Naive thymus-derived CD8-positive, alpha-beta T cell (primary cell): ENCODE results near the gene SOCS4. TPM values are rescaled to one million over a fixed set of nuclear protein-coding genes. Genes with fewer than 3 reads are reported as not detected.
A peak's percentile ranks its signal among the peaks of the same experiment; 100 is the strongest.
"Not testable (repeated sequence)": the region's sequence is repeated elsewhere in the genome, so short reads cannot be mapped to it uniquely, and the experiment has no call there.

Experiments
- ATAC-seq, 2 donors: fragments of 150-1000 bp; cut with Tn5 transposase in 1 of 2; sonication (Bioruptor Pico), chemical (Tn5 transposase) in 1 of 2; 1 replicate in 1 of 2; 2 replicates in 1 of 2; pipeline ENCODE4 v1.10.0; 2021; ENCODE audit warnings: mild to moderate bottlenecking in 2 of 2, moderate library complexity in 2 of 2
- POLR2A ChIA-PET: fragments of 350-600 bp; sonication (Branson Sonifier 250); formaldehyde crosslinking; loops from one replicate; lab custom pipeline; 2021; ENCODE audit warnings: antibody characterized with exemption; lab: Charles Lee
- DNase-seq, 10 donors: peaks; one replicate each; pipeline versions ENCODE4 v3.0.0 to v3.0.0-alpha.2; 2020 to 2022
- H3K27ac Mint-ChIP-seq, 10 donors: one replicate each; pipeline ENCODE4 v1.8.0; 2020 to 2022; ENCODE audit warnings: mild to moderate bottlenecking in 10 of 10, mixed read lengths in 10 of 10, moderate library complexity in 4 of 10, inconsistent platforms in 1 of 10
- H3K27me3 Mint-ChIP-seq, 5 donors: one replicate each; pipeline ENCODE4 v1.8.0; 2021 to 2022; ENCODE audit warnings: mixed read lengths in 5 of 5
- H3K36me3 Mint-ChIP-seq, 3 donors: one replicate each; pipeline ENCODE4 v1.8.0; 2020 to 2022; ENCODE audit warnings: mixed read lengths in 3 of 3, mild to moderate bottlenecking in 2 of 3, inconsistent platforms in 1 of 3
- H3K4me1 Mint-ChIP-seq, 4 donors: one replicate each; pipeline ENCODE4 v1.8.0; 2021 to 2022; ENCODE audit warnings: mixed read lengths in 4 of 4
- H3K4me3 Mint-ChIP-seq, 10 donors: one replicate each; pipeline ENCODE4 v1.8.0; 2020 to 2022; ENCODE audit warnings: mild to moderate bottlenecking in 10 of 10, mixed read lengths in 10 of 10, moderate library complexity in 6 of 10, inconsistent platforms in 1 of 10
- H3K9me3 Mint-ChIP-seq, 9 donors: one replicate each; pipeline ENCODE4 v1.8.0; 2020 to 2022; ENCODE audit warnings: mixed read lengths in 9 of 9, mild to moderate bottlenecking in 3 of 9, inconsistent platforms in 1 of 9, moderate library complexity in 1 of 9
- polyA plus RNA-seq, 3 donors: library from polyadenylated mRNA; unstranded; fragments of 300-500 nt; fragmentation: Illumina TruSeq; gene quantifications; one replicate each; pipeline ENCODE4 v1.2.3, GENCODE V29; 2021
- total RNA-seq, 8 experiments: library from RNA in 2 of 8; stranded (reverse) in 2 of 8; gene quantifications; one replicate each; pipeline ENCODE4 v1.2.3 and lab custom pipeline; 2021 to 2026

The SOCS4 gene, protein sequence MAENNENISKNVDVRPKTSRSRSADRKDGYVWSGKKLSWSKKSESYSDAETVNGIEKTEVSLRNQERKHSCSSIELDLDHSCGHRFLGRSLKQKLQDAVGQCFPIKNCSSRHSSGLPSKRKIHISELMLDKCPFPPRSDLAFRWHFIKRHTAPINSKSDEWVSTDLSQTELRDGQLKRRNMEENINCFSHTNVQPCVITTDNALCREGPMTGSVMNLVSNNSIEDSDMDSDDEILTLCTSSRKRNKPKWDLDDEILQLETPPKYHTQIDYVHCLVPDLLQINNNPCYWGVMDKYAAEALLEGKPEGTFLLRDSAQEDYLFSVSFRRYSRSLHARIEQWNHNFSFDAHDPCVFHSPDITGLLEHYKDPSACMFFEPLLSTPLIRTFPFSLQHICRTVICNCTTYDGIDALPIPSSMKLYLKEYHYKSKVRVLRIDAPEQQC
- total RNA-seq (10 to 100 TPM; 20.2 to 22.5 TPM), polyA plus RNA-seq (1 to 10 TPM; 1.5 to 2.9 (median 1.9) TPM), total RNA-seq (lab: John Stamatoyannopoulos, UW) (37.5 to 73.7 (median 62.1) reads per million in 6 experiments)

DNA sequence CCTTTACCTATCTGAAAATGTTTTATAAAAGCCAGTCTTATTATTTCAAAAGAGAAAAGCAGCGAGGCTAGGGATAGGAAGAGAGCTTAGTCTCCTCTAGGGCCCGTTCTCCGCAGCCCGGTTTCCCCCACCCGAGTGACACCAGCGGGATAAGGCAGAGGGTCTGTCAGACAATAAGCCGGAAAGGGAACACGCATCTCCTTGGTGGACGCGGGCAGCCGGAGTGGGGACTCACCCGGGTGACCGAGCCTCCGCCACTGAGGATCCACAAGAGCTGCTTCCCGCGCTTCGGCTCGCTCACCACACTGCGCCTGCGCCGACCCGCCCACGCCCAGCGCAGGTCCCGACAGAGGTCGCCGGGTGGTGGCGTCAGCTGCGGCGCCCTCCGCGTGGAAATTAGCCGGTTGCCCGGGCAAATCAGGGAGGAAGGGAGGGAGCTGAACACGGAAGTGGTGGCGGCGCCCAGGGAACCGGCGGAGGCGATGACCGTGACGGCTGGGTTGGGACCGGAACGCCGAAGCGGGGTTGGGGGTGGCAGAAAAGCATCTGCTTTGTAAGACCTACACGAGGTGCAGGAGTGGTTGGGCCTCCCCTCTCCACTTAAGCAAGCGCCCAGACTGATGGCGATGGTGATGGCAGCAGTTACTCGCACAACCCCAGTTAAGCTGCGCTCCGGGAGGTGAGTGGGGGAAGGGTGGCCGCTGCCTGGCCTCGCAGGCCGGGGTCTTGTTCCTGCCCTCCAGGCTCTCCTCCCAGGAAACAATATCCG lies at the start of gene SOCS4, which contains the start of gene WDHD1:
Gene SOCS4 (plus strand): TSS at position 444 of the 769 bp plus-strand sequence. CDS start 15,806 bp downstream, outside the sequence.
Gene WDHD1 (minus strand): TSS at position 307 of the 769 bp plus-strand sequence. CDS start 312 bp downstream, outside the sequence.
- DNase-seq (peak; percentile 91 to 98 (median 96)), ATAC-seq (peak; percentile 85 to 89)
- POLR2A ChIA-PET = interaction anchor here (0.6 to 2.3 kb wide), 9 partner anchors 12 to 150 kb away, joined by 3 to 21 read pairs (median 3); partner anchors contain the start of gene MAPK1IP1L
- Mint-ChIP-seq H3K27ac (peak within 1 kb of the TSS; percentile 61 to 97 (median 94)), H3K4me1 (peaks cover 26 to 51% (median 42%) of the 10 kb centered on the region in 4 donors), H3K4me3 (peak within 1 kb of the TSS; percentile 87 to 95 (median 94)), H3K27me3 (no peaks in the 10 kb centered on the region), H3K9me3 (no peaks in the 10 kb centered on the region), H3K36me3 (peaks cover 0 to 5% (median 0%) of the 10 kb centered on the region in 3 donors)

DNA sequence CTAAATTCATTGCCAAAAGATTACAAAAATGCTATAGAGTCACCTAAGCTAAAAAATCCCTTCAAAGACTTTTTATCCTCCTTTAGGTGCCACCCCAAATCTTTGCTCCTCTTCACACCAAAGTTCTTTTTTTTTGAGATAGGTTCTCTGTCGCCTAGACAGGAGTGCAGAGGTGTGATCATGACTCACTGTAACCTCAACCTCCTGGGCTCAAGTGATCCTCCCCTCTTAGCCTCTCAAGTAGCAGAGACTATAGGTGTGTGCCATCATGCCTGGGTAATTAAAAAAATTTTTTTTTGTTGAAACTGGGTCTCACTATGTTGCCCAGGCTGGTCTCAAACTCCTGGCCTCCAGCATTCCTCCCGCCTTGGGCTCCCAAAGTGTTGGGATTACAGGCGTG lies 48.0 kb upstream of the SOCS4 start:
- Mint-ChIP-seq H3K36me3 (peaks cover 0 to 15% (median 13%) of the 10 kb centered on the region in 3 donors), H3K27ac (no peak overlapping the region), H3K27me3 (no peaks in the 10 kb centered on the region), H3K4me3 (no peak overlapping the region), H3K9me3 (no peaks in the 10 kb centered on the region), H3K4me1 (peaks cover 0 to 2% (median 0%) of the 10 kb centered on the region in 4 donors)
- DNase-seq = no peak
- no peak for ATAC-seq
- POLR2A ChIA-PET = no interaction called here

DNA sequence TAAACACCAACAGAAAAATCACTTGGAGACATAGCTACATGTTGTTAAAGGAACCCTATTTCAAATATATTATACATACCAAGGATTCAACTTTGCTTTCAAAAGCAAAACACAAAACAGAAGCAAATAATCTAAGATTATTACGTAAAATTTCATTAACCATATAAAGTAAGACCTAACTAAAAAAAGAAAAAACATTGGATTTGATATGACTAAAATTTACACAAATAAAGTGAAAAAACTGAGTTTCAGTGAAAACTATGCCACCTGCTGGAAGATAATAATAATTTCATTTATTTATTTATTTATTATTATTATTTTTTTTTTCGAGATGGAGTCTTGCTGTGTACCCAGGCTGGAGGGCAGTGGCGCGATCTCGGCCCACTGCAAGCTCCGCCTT lies 45.3 kb upstream of the SOCS4 start:
- H3K36me3 Mint-ChIP-seq = peaks cover 0 to 25% (median 19%) of the 10 kb centered on the region in 3 donors
- peaks cover 0 to 2% (median 0%) of the 10 kb centered on the region in 4 donors for H3K4me1 Mint-ChIP-seq
- DNase-seq (no peak), ATAC-seq (no peak)
- H3K27ac Mint-ChIP-seq = no peak overlapping the region
- no peaks in the 10 kb centered on the region for H3K27me3 Mint-ChIP-seq
- POLR2A ChIA-PET = interaction anchor here (0.5 kb wide), 1 partner anchor 474 kb away, joined by 7 read pairs; no protein-coding TSS in a partner anchor
- no peak overlapping the region for H3K4me3 Mint-ChIP-seq
- no peaks in the 10 kb centered on the region for H3K9me3 Mint-ChIP-seq

DNA sequence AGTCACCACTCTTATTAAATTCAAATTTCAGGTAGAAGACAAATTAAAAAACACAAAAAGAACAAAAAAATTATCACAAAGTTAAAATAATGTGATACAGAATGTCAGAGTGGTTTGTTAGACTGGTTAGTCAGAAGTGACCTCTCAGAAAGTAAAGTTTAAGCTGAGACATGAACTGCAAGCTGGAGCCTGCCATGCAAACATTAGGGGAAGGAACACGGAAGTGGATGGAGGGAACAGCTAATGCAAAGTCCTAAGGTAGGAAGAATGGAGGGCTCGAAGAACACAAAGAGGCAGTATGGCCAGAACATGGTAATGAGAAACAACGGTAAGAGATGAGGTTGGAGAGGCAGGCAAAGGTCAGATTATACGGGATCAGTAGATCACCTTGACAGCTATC lies 41.9 kb upstream of the SOCS4 start:
- POLR2A ChIA-PET = no interaction called here
- H3K27me3 Mint-ChIP-seq = no peaks in the 10 kb centered on the region
- ATAC-seq (no peak), DNase-seq (no peak)
- peaks cover 0 to 2% (median 0%) of the 10 kb centered on the region in 4 donors for H3K4me1 Mint-ChIP-seq
- H3K36me3 Mint-ChIP-seq = peaks cover 0 to 26% (median 24%) of the 10 kb centered on the region in 3 donors
- H3K27ac Mint-ChIP-seq = peak overlapping the region in 1 of 10 donors; percentile 11
- H3K4me3 Mint-ChIP-seq = no peak overlapping the region
- H3K9me3 Mint-ChIP-seq = no peaks in the 10 kb centered on the region

DNA sequence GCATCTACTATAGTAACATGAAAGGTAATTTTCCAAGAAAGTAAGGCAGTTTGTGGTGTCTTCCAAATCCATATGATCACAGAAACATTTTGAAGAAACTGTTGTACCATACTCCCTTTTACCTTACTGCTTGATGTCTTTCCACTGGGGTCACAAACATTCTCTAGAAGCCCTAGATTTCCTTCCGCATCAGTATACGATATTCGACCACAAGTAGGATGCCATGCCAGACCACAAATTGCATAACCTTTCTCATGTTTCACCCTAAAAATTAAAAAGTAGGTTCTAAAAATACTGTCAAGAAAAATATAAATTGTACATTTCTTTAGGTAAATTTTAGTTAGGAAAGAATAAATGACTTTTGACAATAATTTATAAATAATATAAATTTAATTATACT lies 26.7 kb upstream of the SOCS4 start:
- POLR2A ChIA-PET = no interaction called here
- Mint-ChIP-seq H3K27ac (no peak overlapping the region), H3K36me3 (peaks cover 0 to 24% (median 11%) of the 10 kb centered on the region in 3 donors), H3K4me1 (peaks cover 0 to 6% (median 0%) of the 10 kb centered on the region in 4 donors), H3K4me3 (no peak overlapping the region), H3K27me3 (no peaks in the 10 kb centered on the region), H3K9me3 (no peaks in the 10 kb centered on the region)
- ATAC-seq (no peak), DNase-seq (no peak)

DNA sequence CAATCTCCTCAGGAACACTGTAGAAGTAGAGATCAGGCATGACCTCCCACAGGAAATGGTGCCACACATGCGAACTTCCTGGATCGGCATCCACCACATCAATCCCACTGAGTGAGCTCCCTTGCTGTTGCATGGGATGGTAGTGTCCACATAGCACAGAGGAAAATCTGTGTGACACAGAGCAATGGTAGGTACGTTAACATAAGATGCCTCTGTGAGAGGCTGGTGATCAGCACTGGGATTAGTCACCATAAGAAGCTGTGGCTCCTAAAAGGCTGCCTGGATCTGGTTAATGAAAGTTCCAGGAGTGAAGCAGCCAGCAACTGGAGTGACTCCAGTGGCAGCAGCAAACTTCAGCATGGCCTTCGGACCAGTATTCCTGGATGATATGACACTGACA lies 22.0 kb upstream of the SOCS4 start:
- DNase-seq (no peak), ATAC-seq (no peak)
- Mint-ChIP-seq H3K9me3 (no peaks in the 10 kb centered on the region), H3K4me1 (peaks cover 0 to 5% (median 0%) of the 10 kb centered on the region in 4 donors), H3K4me3 (no peak overlapping the region), H3K27me3 (no peaks in the 10 kb centered on the region), H3K36me3 (peaks cover 0 to 40% (median 11%) of the 10 kb centered on the region in 3 donors), H3K27ac (no peak overlapping the region)
- POLR2A ChIA-PET = no interaction called here

DNA sequence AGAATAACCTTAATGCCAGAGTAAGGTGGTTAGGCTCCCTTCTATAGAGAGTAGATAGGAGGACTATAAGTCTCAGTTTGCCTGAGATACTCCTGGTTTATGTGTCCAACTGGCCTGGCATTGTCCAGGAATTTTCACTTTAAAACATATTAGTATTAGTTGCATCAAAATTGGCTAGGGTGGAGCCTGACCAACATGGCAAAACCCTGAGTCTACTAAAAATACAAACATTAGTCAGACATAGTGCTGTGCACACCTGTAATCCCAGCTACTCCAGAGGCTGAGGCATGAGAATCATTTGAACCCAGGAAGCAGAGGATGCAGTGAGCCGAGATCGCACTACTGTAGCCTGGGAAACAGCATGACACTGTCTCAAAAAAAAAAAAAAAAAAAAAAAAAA lies 12.0 kb upstream of the SOCS4 start:
- DNase-seq (no peak), ATAC-seq (no peak)
- no peak overlapping the region for H3K4me3 Mint-ChIP-seq
- H3K27me3 Mint-ChIP-seq = no peaks in the 10 kb centered on the region
- H3K4me1 Mint-ChIP-seq = peaks cover 0 to 2% (median 0%) of the 10 kb centered on the region in 4 donors
- no peak overlapping the region for H3K27ac Mint-ChIP-seq
- peaks cover 4 to 10% (median 5%) of the 10 kb centered on the region in 3 donors for H3K36me3 Mint-ChIP-seq
- POLR2A ChIA-PET = interaction anchor here (0.9 kb wide), 1 partner anchor 12 kb away, joined by 3 read pairs; the partner anchor contains the start of genes SOCS4 and WDHD1
- H3K9me3 Mint-ChIP-seq = no peaks in the 10 kb centered on the region

DNA sequence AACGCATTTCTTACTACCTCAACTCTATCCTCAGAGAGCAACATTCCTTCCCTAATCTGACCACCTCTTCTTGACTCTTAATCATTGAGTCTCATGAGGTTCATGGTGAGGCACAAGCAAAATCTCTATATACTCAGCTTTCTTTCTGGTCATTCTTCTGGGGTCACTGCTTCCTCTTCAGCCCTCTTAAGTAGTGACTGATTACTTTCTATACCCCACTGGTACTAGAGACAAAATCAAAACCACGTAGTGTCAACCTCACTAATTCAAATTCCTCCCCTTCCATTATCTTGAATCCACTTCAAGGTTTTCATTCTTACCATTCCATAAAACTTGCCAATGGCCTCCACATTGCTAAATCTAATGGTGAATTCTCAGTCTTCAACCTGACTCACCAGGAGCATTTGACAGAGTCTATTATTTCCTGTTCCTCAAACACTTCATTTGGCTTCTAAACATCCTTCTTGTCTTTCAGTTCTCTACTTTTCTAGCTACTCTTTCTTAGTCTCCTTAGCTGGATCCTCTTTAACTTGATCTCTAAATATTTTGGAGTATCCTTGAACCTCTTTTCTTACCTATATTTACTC lies 7.0 kb upstream of the SOCS4 start:
- Mint-ChIP-seq H3K27ac (peak overlapping the region in 1 of 10 donors; percentile 45), H3K36me3 (no peaks in the 10 kb centered on the region), H3K4me1 (peaks cover 0 to 2% (median under 1%) of the 10 kb centered on the region in 4 donors), H3K9me3 (no peaks in the 10 kb centered on the region), H3K4me3 (no peak overlapping the region), H3K27me3 (no peaks in the 10 kb centered on the region)
- no peak for ATAC-seq
- no peak for DNase-seq
- POLR2A ChIA-PET = no interaction called here

DNA sequence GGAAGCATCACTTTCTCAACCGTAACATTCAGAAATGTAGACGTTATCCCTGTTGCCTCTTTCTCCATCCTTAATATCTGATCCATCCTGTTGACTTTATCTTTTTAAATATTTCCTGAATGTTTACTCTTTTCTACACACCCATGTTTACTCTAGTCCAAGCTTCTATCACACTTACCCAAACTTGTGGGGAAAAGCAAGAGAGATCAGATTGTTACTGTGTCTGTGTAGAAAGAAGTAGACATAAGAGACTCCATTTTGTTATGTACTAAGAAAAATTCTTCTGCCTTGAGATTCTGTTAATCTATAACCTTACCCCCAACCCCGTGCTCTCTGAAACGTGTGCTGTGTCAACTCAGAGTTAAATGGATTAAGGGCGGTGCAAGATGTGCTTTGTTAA lies 2.7 kb upstream of the SOCS4 start:
- POLR2A ChIA-PET = not testable (repeated sequence)

DNA sequence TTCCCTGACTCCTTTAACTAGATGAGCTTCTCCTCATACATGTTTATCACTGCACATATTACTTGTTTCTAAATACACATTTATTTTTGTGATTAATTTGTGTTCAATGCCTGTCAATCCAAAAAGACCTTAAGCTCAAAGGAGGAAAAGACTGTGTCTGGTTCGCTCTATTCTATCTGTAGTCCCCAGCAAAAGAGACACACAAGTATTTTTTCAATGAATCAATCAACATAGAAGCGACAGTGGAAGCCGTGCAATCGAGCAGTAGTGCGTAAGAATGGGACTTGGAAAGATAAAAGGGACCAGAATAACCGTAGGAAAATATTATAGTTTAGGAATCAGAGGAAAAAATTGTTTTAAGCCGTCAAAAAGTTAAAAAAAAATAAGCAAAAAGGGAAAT lies 1.1 kb upstream of the SOCS4 start:
- H3K4me1 Mint-ChIP-seq = peaks cover 21 to 46% (median 36%) of the 10 kb centered on the region in 4 donors
- POLR2A ChIA-PET = interaction anchor here (2.3 kb wide), 1 partner anchor 25 kb away, joined by 21 read pairs; the partner anchor contains the start of gene MAPK1IP1L

More for the DNA sequence above, 2.7 kb upstream of the SOCS4 start:
- not testable (repeated sequence) for DNase-seq, H3K36me3 Mint-ChIP-seq, H3K9me3 Mint-ChIP-seq, H3K27me3 Mint-ChIP-seq, ATAC-seq, H3K4me3 Mint-ChIP-seq, H3K27ac Mint-ChIP-seq
- H3K4me1 Mint-ChIP-seq = peaks cover 23 to 37% (median 31%) of the 10 kb centered on the region in 4 donors

DNA sequence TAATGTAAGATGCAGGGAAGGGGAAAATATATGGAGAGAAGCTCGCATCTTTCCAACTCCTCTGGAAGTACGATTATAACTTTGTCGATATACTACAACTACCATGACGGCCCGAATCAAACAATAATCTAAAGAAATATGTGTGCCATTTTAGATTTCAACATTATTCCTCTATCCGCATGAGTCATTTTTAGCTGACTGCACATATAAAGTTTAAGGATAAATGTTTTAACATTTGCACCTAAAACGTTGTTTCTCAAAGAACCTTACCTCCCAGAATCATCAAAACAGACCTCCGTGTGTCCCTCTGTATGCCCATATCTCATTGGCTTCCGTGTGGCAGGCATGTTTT lies 619 bp upstream of the SOCS4 start:
- Mint-ChIP-seq H3K27ac (peak overlapping the region; percentile 61 to 97 (median 94)), H3K4me3 (peak overlapping the region; percentile 87 to 95 (median 94)), H3K9me3 (no peaks in the 10 kb centered on the region), H3K36me3 (peaks cover 0 to 2% (median 0%) of the 10 kb centered on the region in 3 donors), H3K27me3 (no peaks in the 10 kb centered on the region), H3K4me1 (peaks cover 25 to 50% (median 40%) of the 10 kb centered on the region in 4 donors)
- DNase-seq = no peak
- POLR2A ChIA-PET = interaction anchor here (0.7 to 2.3 kb wide), 5 partner anchors 11 to 46 kb away, joined by 3 to 21 read pairs (median 3); partner anchors contain the start of gene MAPK1IP1L
- ATAC-seq = no peak

More for the DNA sequence above, 1.1 kb upstream of the SOCS4 start:
- H3K27ac Mint-ChIP-seq = peak overlapping the region in 8 of 10 donors; percentile 27 to 97 (median 78)
- ATAC-seq (no peak), DNase-seq (no peak)
- H3K4me3 Mint-ChIP-seq = peak overlapping the region; percentile 87 to 95 (median 94)
- no peaks in the 10 kb centered on the region for H3K36me3 Mint-ChIP-seq
- H3K9me3 Mint-ChIP-seq = no peaks in the 10 kb centered on the region
- no peaks in the 10 kb centered on the region for H3K27me3 Mint-ChIP-seq

DNA sequence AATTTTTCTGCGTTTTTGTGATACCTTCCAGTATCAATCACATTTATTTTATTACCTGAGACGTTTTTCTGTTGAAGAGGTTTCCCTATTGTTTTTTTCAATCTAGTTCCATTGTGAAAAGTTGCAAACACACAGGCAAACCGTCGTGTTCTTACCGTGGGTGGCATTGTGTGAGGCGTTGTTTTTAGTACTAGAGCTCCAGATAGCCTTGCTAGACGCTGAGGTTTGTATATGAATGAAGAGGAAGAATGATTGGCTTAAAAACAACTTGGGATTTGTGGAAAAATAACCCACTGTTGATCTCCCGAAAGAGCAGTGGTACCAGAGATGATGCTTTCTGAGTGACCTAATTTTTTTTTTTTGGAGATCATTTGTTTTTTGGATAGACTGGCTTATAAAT lies 1.0 kb downstream of the SOCS4 start:
- POLR2A ChIA-PET = interaction anchor here (1.4 kb wide), 1 partner anchor 126 kb away, joined by 5 read pairs; no protein-coding TSS in a partner anchor
- Mint-ChIP-seq H3K9me3 (no peaks in the 10 kb centered on the region), H3K27me3 (no peaks in the 10 kb centered on the region), H3K4me1 (peaks cover 26 to 51% (median 42%) of the 10 kb centered on the region in 4 donors), H3K4me3 (peak overlapping the region; percentile 87 to 95 (median 94)), H3K27ac (peak overlapping the region; percentile 61 to 97 (median 94)), H3K36me3 (peaks cover 0 to 12% (median 0%) of the 10 kb centered on the region in 3 donors)
- no peak for ATAC-seq
- no peak for DNase-seq
